RWPE2 (cell line): ENCODE measurements around the gene PRPH.

Experiments used
- ATAC-seq: fragments of 200-7000 bp; cut with Tn5 transposase; 3 replicates; pipeline ENCODE4 v1.9.1; 2021; ENCODE audit warnings: low read depth
- DNase-seq: peaks from one replicate; pipeline ENCODE4 v3.0.0-alpha.2; 2020; ENCODE audit warnings: low spot score
- H3K27ac ChIP-seq: fragments of 450-650 bp; 2 replicates; pipeline ENCODE4 v1.5.1; 2017; ENCODE audit warnings: mild to moderate bottlenecking; ENCODE audit not compliant: poor library complexity, severe bottlenecking
- H3K27me3 ChIP-seq: fragments of 250-450 bp; sonication (Bioruptor Pico); 2 replicates; pipeline ENCODE4 v1.5.1; 2021; ENCODE audit warnings: mild to moderate bottlenecking, moderate library complexity; ENCODE audit not compliant: insufficient read depth, poor library complexity, severe bottlenecking
- H3K36me3 ChIP-seq: fragments of 250-450 bp; sonication (Bioruptor Pico); 2 replicates; pipeline ENCODE4 v1.5.1; 2020; ENCODE audit warnings: low read depth, mild to moderate bottlenecking, moderate library complexity
- H3K4me1 ChIP-seq: fragments of 250-450 bp; sonication (Bioruptor Pico); 2 replicates; pipeline ENCODE4 v1.5.1; 2021; ENCODE audit warnings: mild to moderate bottlenecking, moderate library complexity; ENCODE audit not compliant: insufficient read depth, poor library complexity, severe bottlenecking
- H3K4me3 ChIP-seq: fragments of 250-450 bp; sonication (Bioruptor Pico); 2 replicates; pipeline ENCODE4 v1.5.1; 2021; ENCODE audit warnings: mild to moderate bottlenecking, moderate library complexity; ENCODE audit not compliant: severe bottlenecking
- H3K9me3 ChIP-seq: fragments of 250-450 bp; sonication (Bioruptor Pico); 2 replicates; pipeline ENCODE4 v1.5.1; 2021; ENCODE audit warnings: mild to moderate bottlenecking, moderate library complexity; ENCODE audit not compliant: severe bottlenecking
- TF ChIP-seq, protein P1 (sequence below): fragments of 450-650 bp; IDR thresholded peaks from one replicate; pipeline ENCODE4 v1.5.1; 2017; ENCODE audit warnings: mild to moderate bottlenecking, moderate library complexity; ENCODE audit not compliant: poor library complexity, severe bottlenecking

The PRPH gene

DNA sequence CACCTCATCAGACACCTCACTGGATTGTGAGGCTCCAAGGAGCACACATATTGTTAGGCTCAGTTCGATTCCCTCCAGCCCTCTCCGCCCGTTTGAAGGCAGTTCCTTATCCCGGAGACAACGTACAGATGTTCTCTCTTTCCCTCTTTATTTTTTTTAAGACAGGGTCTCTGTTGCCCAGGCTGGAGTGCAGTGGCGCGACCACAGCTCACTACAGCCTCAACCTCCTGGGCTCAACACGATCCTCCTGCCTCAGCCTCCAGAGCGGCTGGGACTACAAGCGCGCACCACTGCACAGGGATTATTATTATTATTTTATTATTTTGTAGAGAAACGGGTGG, 27.4 kb downstream of the PRPH start:
- no peaks in the 10 kb centered on the region for H3K9me3 ChIP-seq
- TF ChIP-seq, protein P1, sequence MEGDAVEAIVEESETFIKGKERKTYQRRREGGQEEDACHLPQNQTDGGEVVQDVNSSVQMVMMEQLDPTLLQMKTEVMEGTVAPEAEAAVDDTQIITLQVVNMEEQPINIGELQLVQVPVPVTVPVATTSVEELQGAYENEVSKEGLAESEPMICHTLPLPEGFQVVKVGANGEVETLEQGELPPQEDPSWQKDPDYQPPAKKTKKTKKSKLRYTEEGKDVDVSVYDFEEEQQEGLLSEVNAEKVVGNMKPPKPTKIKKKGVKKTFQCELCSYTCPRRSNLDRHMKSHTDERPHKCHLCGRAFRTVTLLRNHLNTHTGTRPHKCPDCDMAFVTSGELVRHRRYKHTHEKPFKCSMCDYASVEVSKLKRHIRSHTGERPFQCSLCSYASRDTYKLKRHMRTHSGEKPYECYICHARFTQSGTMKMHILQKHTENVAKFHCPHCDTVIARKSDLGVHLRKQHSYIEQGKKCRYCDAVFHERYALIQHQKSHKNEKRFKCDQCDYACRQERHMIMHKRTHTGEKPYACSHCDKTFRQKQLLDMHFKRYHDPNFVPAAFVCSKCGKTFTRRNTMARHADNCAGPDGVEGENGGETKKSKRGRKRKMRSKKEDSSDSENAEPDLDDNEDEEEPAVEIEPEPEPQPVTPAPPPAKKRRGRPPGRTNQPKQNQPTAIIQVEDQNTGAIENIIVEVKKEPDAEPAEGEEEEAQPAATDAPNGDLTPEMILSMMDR: no peak
- peaks cover 29% of the 10 kb centered on the region for H3K36me3 ChIP-seq
- H3K4me3 ChIP-seq: peak overlapping the region; percentile 49
- H3K27me3 ChIP-seq: no peaks in the 10 kb centered on the region
- DNase-seq: no peak
- no peak for ATAC-seq
- H3K27ac ChIP-seq: peak overlapping the region; percentile 48
- peaks cover 4% of the 10 kb centered on the region for H3K4me1 ChIP-seq

DNA sequence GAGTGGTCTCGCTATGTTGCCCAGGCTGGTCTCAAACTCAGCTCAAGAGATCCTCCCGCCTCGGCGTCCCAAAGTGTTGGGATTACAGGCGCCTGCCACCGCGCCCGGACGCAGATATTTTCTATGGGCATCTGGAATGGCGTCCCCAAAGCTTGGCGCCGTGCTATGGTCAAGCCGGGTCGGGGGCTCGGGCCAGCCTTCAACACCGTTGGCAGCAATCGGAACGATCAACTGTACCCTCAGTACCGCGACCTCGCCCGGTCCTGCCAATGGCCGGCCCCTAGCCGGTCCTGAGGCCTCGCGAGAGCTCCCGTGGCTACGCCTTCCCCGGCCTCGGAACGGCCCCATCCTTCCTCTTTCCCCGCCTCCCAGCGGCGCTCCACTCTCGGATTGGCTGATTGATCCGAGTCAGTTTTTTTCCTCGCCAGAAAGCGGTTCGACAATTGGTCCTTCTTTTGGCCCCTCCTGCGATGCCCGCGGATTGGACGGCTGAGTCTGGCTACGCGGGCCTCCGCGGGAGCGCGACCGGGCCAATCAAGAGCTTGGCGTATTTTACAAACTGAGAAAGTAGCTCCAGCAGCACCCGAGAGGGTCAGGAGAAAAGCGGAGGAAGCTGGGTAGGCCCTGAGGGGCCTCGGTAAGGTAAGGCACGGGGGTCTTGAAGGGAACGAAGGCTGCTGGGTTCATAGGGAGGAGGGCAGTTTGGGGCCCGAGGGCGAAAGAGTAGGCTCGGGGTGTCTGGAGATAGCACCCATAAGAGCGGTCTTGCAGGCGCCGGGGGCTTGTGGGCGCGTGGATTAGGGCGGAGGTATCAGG, 28.0 kb downstream of the PRPH start, which contains the start of gene TROAP:
TROAP (plus strand) TSS at position 548 of the 816 bp plus-strand sequence. CDS start 354 bp downstream, outside the sequence.
- H3K36me3 ChIP-seq: peaks cover 33% of the 10 kb centered on the region
- ATAC-seq (peak; percentile 97), DNase-seq (peak; percentile 97)
- TF ChIP-seq, protein P1: no peak
- peaks cover 4% of the 10 kb centered on the region for H3K4me1 ChIP-seq
- H3K27ac ChIP-seq: peak within 1 kb of the TSS; percentile 48
- H3K4me3 ChIP-seq: peak within 1 kb of the TSS; percentile 49
- H3K9me3 ChIP-seq: no peaks in the 10 kb centered on the region
- no peaks in the 10 kb centered on the region for H3K27me3 ChIP-seq

DNA sequence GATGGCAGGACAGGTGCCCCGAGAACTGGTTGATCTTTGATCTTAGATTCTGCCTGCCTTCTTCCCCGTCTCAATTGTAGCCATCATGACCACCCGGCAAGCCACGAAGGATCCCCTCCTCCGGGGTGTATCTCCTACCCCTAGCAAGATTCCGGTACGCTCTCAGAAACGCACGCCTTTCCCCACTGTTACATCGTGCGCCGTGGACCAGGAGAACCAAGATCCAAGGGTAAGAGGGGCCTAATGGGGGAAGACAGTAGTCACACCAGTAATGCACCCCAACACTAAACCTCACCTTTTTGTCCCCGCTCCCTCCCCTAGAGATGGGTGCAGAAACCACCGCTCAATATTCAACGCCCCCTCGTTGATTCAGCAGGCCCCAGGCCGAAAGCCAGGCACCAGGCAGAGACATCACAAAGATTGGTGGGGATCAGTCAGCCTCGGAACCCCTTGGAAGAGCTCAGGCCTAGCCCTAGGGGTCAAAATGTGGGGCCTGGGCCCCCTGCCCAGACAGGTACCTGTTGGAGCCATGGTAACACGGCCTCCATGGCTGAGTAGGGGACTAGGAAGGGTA, 28.7 kb downstream of the PRPH start:
- Histone ChIP-seq H3K4me1 (peaks cover 4% of the 10 kb centered on the region), H3K36me3 (peaks cover 33% of the 10 kb centered on the region), H3K4me3 (peak overlapping the region; percentile 49), H3K9me3 (no peaks in the 10 kb centered on the region), H3K27me3 (no peaks in the 10 kb centered on the region), H3K27ac (peak overlapping the region; percentile 48)
- DNase-seq (peak; percentile 21), ATAC-seq (no peak)
- TF ChIP-seq, protein P1: no peak

DNA sequence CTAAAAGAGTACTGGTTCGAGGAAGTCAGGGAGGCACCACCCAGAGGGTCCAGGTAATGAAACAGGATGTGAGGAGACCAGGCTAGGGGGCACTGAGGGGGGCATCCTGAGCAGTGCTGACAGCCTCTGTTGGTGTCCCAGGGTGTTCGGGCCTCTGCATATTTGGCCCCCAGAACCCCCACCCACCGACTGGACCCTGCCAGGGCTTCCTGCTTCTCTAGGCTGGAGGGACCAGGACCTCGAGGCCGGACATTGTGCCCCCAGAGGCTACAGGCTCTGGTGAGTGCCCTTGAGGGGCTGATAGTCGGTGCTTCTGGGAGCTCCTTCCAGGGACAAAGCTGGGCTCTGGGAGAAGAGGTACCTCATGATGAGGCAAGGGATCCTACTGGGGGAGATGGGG, 30.7 kb downstream of the PRPH start:
- Histone ChIP-seq H3K4me3 (no peak overlapping the region), H3K9me3 (no peaks in the 10 kb centered on the region), H3K4me1 (peaks cover 4% of the 10 kb centered on the region), H3K27ac (no peak overlapping the region), H3K36me3 (peaks cover 46% of the 10 kb centered on the region), H3K27me3 (no peaks in the 10 kb centered on the region)
- TF ChIP-seq, protein P1: no peak
- DNase-seq (peak; percentile 41), ATAC-seq (no peak)

DNA sequence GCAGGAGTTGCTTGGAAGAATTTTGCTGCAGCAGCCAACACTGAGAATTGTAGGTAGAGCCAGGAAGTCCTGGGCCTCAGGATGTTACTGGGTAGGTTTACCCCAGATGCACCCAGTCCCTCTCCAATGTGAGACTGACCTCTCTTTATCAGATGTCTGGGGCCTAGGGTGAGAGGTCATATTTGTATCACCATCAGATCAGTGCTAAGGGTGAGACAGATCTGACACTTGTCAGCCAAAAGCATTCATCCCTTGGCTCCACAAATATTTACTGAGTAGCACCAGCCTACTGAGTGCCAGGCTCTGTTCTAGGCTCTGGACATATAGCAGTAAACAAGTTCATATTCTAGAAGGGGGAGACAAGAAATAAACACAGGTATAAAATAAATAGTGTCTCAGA, 32.4 kb downstream of the PRPH start:
- Histone ChIP-seq H3K9me3 (no peaks in the 10 kb centered on the region), H3K36me3 (peaks cover 53% of the 10 kb centered on the region), H3K4me1 (peaks cover 4% of the 10 kb centered on the region), H3K4me3 (no peak overlapping the region), H3K27me3 (no peaks in the 10 kb centered on the region), H3K27ac (no peak overlapping the region)
- no peak for ATAC-seq
- TF ChIP-seq, protein P1: no peak
- no peak for DNase-seq
